ENCODE data around the gene TCF7L2. TPM values are rescaled to one million over a fixed set of nuclear protein-coding genes. Genes with fewer than 3 reads are reported as not detected.

TCF7L2 gene
- total and polyA plus RNA-seq, 2 experiments from 2014 or later, result 27.5 to 33.7 TPM

- no peaks in the 10 kb centered on the region for H3K36me3 ChIP-seq
- H3K27me3 ChIP-seq, result no peaks in the 10 kb centered on the region
- DNase-seq (ENCODE audit: low read depth in 1 of 2, low spot score in 1 of 2), result no peak
- no peak for TF ChIP-seq CTCF (IDR thresholded peaks at IDR 0.05; ENCODE audit: low read depth, low read length)
- H3K27ac ChIP-seq, result no peak overlapping the region
- no peaks in the 10 kb centered on the region for H3K9me3 ChIP-seq (ENCODE audit: low read depth)
- peaks cover 44% of the 10 kb centered on the region for H3K4me1 ChIP-seq (ENCODE audit: low read depth)
- no peak overlapping the region for H3K4me3 ChIP-seq
Observed at GRCh38 chr10:113125612-113126011, 175.6 kb downstream of the TCF7L2 start.

- H3K36me3 ChIP-seq, result no peaks in the 10 kb centered on the region
- TF ChIP-seq CTCF (IDR thresholded peaks at IDR 0.05; ENCODE audit: low read depth, low read length), result peak; percentile 43
- no peak overlapping the region for H3K27ac ChIP-seq
- peaks cover 44% of the 10 kb centered on the region for H3K4me1 ChIP-seq (ENCODE audit: low read depth)
- no peaks in the 10 kb centered on the region for H3K9me3 ChIP-seq (ENCODE audit: low read depth)
- peak overlapping the region; percentile 30 for H3K4me3 ChIP-seq
- peak; percentile 84 for DNase-seq (ENCODE audit: low read depth in 1 of 2, low spot score in 1 of 2)
- H3K27me3 ChIP-seq, result no peaks in the 10 kb centered on the region
Observed at GRCh38 chr10:113126229-113127201, 176.5 kb downstream of the TCF7L2 start.

GRCh38 chr10:113127261-113127900 lies 177.3 kb downstream of the TCF7L2 start:
- no peaks in the 10 kb centered on the region for H3K36me3 ChIP-seq
- H3K27ac ChIP-seq, result no peak overlapping the region
- no peaks in the 10 kb centered on the region for H3K27me3 ChIP-seq
- no peaks in the 10 kb centered on the region for H3K9me3 ChIP-seq (ENCODE audit: low read depth)
- no peak for DNase-seq (ENCODE audit: low read depth in 1 of 2, low spot score in 1 of 2)
- peaks cover 44% of the 10 kb centered on the region for H3K4me1 ChIP-seq (ENCODE audit: low read depth)
- no peak for TF ChIP-seq CTCF (IDR thresholded peaks at IDR 0.05; ENCODE audit: low read depth, low read length)
- no peak overlapping the region for H3K4me3 ChIP-seq

- H3K9me3 ChIP-seq (ENCODE audit: low read depth), result no peaks in the 10 kb centered on the region
- no peak for TF ChIP-seq CTCF (IDR thresholded peaks at IDR 0.05; ENCODE audit: low read depth, low read length)
- H3K4me3 ChIP-seq, result no peak overlapping the region
- H3K36me3 ChIP-seq, result no peaks in the 10 kb centered on the region
- H3K27me3 ChIP-seq, result no peaks in the 10 kb centered on the region
- H3K4me1 ChIP-seq (ENCODE audit: low read depth), result peaks cover 44% of the 10 kb centered on the region
- DNase-seq (ENCODE audit: low read depth in 1 of 2, low spot score in 1 of 2), result peak in 1 of 2 donors; percentile 5
- no peak overlapping the region for H3K27ac ChIP-seq
Observed at GRCh38 chr10:113127901-113128283, 177.8 kb downstream of the TCF7L2 start.

GRCh38 chr10:113128450-113129070 lies 178.5 kb downstream of the TCF7L2 start:
- Histone ChIP-seq H3K27ac (no peak overlapping the region), H3K27me3 (no peaks in the 10 kb centered on the region), H3K4me3 (no peak overlapping the region), H3K36me3 (no peaks in the 10 kb centered on the region), H3K4me1 (ENCODE audit: low read depth) (peaks cover 51% of the 10 kb centered on the region), H3K9me3 (ENCODE audit: low read depth) (no peaks in the 10 kb centered on the region)
- no peak for DNase-seq (ENCODE audit: low read depth in 1 of 2, low spot score in 1 of 2)
- no peak for TF ChIP-seq CTCF (IDR thresholded peaks at IDR 0.05; ENCODE audit: low read depth, low read length)

All from cardiac muscle cell (in vitro differentiated cells and primary cell).